CD14-positive monocyte (primary cell): ENCODE data around the gene PFKL. TPM values are rescaled to one million over a fixed set of nuclear protein-coding genes. Genes with fewer than 3 reads are reported as not detected.

Source experiments
- DNase-seq, 3 donors: peaks; one replicate each; pipeline ENCODE4 v3.0.0-alpha.2; 2011 to 2022
- H2AFZ ChIP-seq: 2 replicates; pipeline ENCODE4 v1.6.0; 2012; ENCODE audit warnings: mild to moderate bottlenecking, low read depth, low read length, inconsistent platforms; ENCODE audit not compliant: insufficient read depth, poor library complexity, severe bottlenecking
- H3K27ac ChIP-seq, 2 donors: 1 replicate in 1 of 2; 2 replicates in 1 of 2; pipeline ENCODE4 v1.5.1; 2012 to 2013; ENCODE audit warnings: low read length in 2 of 2, control low read depth in 1 of 2, inconsistent platforms in 1 of 2, low read depth in 1 of 2, mild to moderate bottlenecking in 1 of 2
- H3K27me3 ChIP-seq, 2 donors: one replicate each; pipeline versions ENCODE4 v1.6.0 to v1.6.1; 2011 to 2013; ENCODE audit warnings: low read length in 2 of 2; ENCODE audit not compliant: control insufficient read depth in 2 of 2, insufficient read depth in 2 of 2
- H3K36me3 ChIP-seq, 2 donors: replicated peaks in 1 of 2; 1 replicate in 1 of 2; 2 replicates in 1 of 2; pipeline versions ENCODE4 v1.5.1 to v1.6.1; 2012 to 2013; ENCODE audit warnings: low read length in 2 of 2, control low read depth in 1 of 2, inconsistent platforms in 1 of 2, mild to moderate bottlenecking in 1 of 2; ENCODE audit not compliant: insufficient read depth in 2 of 2, control insufficient read depth in 1 of 2
- H3K4me1 ChIP-seq, 2 donors: 1 replicate in 1 of 2; 2 replicates in 1 of 2; pipeline versions ENCODE4 v1.5.1 to v1.6.1; 2012 to 2013; ENCODE audit warnings: low read length in 2 of 2, control low read depth in 1 of 2, inconsistent platforms in 1 of 2, mild to moderate bottlenecking in 1 of 2, moderate library complexity in 1 of 2; ENCODE audit not compliant: insufficient read depth in 2 of 2, control insufficient read depth in 1 of 2
- H3K4me2 ChIP-seq: replicated peaks from 2 replicates; pipeline ENCODE3; 2012; ENCODE audit warnings: low read length, moderate library complexity, mild to moderate bottlenecking; ENCODE audit not compliant: poor library complexity, severe bottlenecking; ENCODE audit errors: extremely low read depth
- H3K4me3 ChIP-seq, 3 experiments: fragments of 200-600 bp in 1 of 3; sonication (generic) in 1 of 3; replicated peaks in 1 of 3; 1 replicate in 2 of 3; 2 replicates in 1 of 3; pipeline ENCODE4 v1.5.1; 2011 to 2013; ENCODE audit warnings: low read length in 3 of 3, mild to moderate bottlenecking in 3 of 3, control low read depth in 2 of 3, low read depth in 2 of 3, inconsistent platforms in 1 of 3, moderate library complexity in 1 of 3
- H3K79me2 ChIP-seq: 2 replicates; pipeline ENCODE4 v1.6.0; 2012; ENCODE audit warnings: mild to moderate bottlenecking, control low read depth, inconsistent platforms, low read length, moderate library complexity; ENCODE audit not compliant: insufficient read depth
- H3K9ac ChIP-seq: 2 replicates; pipeline ENCODE4 v1.6.0; 2017; ENCODE audit warnings: low read length, mild to moderate bottlenecking; ENCODE audit not compliant: insufficient read depth, poor library complexity, severe bottlenecking
- H3K9me3 ChIP-seq, 2 donors: replicated peaks in 1 of 2; 1 replicate in 1 of 2; 2 replicates in 1 of 2; pipeline versions ENCODE4 v1.5.1 to v1.6.1; 2012 to 2013; ENCODE audit warnings: low read length in 2 of 2, control low read depth in 1 of 2; ENCODE audit not compliant: control insufficient read depth in 1 of 2, insufficient read depth in 1 of 2
- H4K20me1 ChIP-seq: 2 replicates; pipeline ENCODE4 v1.6.0; 2012; ENCODE audit warnings: mild to moderate bottlenecking, low read length, control low read depth, moderate library complexity; ENCODE audit not compliant: insufficient read depth
- H3K27ac Mint-ChIP-seq, 7 donors: one replicate each; pipeline ENCODE4 v1.8.0; 2020; ENCODE audit warnings: mild to moderate bottlenecking in 7 of 7, mixed read lengths in 7 of 7, moderate library complexity in 6 of 7, inconsistent platforms in 2 of 7
- H3K27me3 Mint-ChIP-seq, 3 donors: one replicate each; pipeline ENCODE4 v1.8.0; 2021 to 2022; ENCODE audit warnings: low read depth in 3 of 3, mild to moderate bottlenecking in 3 of 3, mixed read lengths in 3 of 3, moderate library complexity in 3 of 3, inconsistent platforms in 1 of 3
- H3K36me3 Mint-ChIP-seq, 2 donors: one replicate each; pipeline ENCODE4 v1.8.0; 2020; ENCODE audit warnings: mixed read lengths in 2 of 2, inconsistent platforms in 1 of 2, mild to moderate bottlenecking in 1 of 2
- H3K4me1 Mint-ChIP-seq: one replicate; pipeline ENCODE4 v1.8.0; 2020; ENCODE audit warnings: mild to moderate bottlenecking, mixed read lengths
- H3K4me3 Mint-ChIP-seq, 2 donors: one replicate each; pipeline ENCODE4 v1.8.0; 2020; ENCODE audit warnings: mild to moderate bottlenecking in 2 of 2, mixed read lengths in 2 of 2, moderate library complexity in 1 of 2
- H3K9me3 Mint-ChIP-seq, 7 donors: one replicate each; pipeline ENCODE4 v1.8.0; 2020 to 2022; ENCODE audit warnings: mixed read lengths in 7 of 7, mild to moderate bottlenecking in 6 of 7, moderate library complexity in 6 of 7, inconsistent platforms in 2 of 7
- WGBS: methylation state at CpG from one replicate; pipeline ENCODE4 v1.1.5; 2013; ENCODE audit warnings: missing lambda C conversion rate; ENCODE audit not compliant: insufficient coverage; 5-methylcytosine and 5-hydroxymethylcytosine counted together
- intact Hi-C, 2 donors: fragments of 100-400 bp; cut with micrococcal nuclease; formaldehyde crosslinking; loops; one replicate each; pipeline versions ENCODE4 v1.15.0 to v1.15.1; 2023
- polyA plus RNA-seq, 3 donors: library from polyadenylated mRNA; depleted of rRNA in 1 of 3; unstranded in 2 of 3; stranded (reverse) in 1 of 3; fragments of 300-500 nt in 2 of 3; fragments of >200 nt in 1 of 3; fragmentation: Illumina TruSeq in 2 of 3; gene quantifications; 1 replicate in 2 of 3; 2 replicates in 1 of 3; pipeline ENCODE4 v1.2.3, GENCODE V29; 2012 to 2021
- TF ChIP-seq, protein P1 (sequence below): fragments of 200-600 bp; IDR thresholded peaks from one replicate; pipeline ENCODE4 v1.8.0; 2022; ENCODE audit warnings: antibody characterized with exemption, mild to moderate bottlenecking

The PFKL gene
- polyA plus RNA-seq, 3 donors: 105 to 133 (median 113) TPM

DNA sequence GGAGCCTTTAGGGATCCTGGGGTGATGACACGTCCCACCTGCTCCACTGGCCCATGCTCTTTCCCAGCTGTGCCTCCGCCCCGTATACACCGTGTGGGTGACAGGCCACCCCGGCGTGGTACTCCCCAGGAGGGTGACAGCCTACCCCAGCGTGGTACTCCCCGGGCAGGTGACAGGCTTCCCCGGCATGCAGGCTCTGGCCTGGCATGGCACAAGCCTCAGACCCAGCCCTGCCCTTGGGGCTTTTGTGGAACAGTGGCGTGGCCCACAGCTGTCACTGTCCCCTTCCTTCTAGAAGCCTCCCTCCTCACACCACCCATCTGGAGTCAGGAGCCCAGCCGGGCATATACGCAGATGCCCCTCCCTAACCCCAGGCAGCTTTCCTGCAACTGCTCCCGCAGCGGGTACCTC is 4.7 kb upstream of the PFKL start:
- peaks cover 18 to 24% of the 10 kb centered on the region in 2 donors for H3K4me1 ChIP-seq
- Mint-ChIP-seq H3K36me3 (no peaks in the 10 kb centered on the region), H3K4me3 (no peak overlapping the region), H3K9me3 (peaks cover 0 to 3% (median 0%) of the 10 kb centered on the region in 7 donors), H3K4me1 (peaks cover 17% of the 10 kb centered on the region), H3K27me3 (peaks cover 4 to 11% (median 5%) of the 10 kb centered on the region in 3 donors), H3K27ac (no peak overlapping the region)
- intact Hi-C loops: no loop called here
- H3K79me2 ChIP-seq: peaks cover under 1% of the 10 kb centered on the region
- no peak for DNase-seq
- no peaks in the 10 kb centered on the region for H3K9me3 ChIP-seq
- 73% methylated on average over 14 of the region's 14 CpGs for WGBS
- H3K27ac ChIP-seq: no peak overlapping the region
- H3K4me3 ChIP-seq: no peak overlapping the region
- no peak overlapping the region for H3K4me2 ChIP-seq
- no peak overlapping the region for H3K9ac ChIP-seq
- H3K36me3 ChIP-seq: no peaks in the 10 kb centered on the region
- H3K27me3 ChIP-seq: peaks cover 0 to 2% of the 10 kb centered on the region in 2 donors
- TF ChIP-seq, protein P1, sequence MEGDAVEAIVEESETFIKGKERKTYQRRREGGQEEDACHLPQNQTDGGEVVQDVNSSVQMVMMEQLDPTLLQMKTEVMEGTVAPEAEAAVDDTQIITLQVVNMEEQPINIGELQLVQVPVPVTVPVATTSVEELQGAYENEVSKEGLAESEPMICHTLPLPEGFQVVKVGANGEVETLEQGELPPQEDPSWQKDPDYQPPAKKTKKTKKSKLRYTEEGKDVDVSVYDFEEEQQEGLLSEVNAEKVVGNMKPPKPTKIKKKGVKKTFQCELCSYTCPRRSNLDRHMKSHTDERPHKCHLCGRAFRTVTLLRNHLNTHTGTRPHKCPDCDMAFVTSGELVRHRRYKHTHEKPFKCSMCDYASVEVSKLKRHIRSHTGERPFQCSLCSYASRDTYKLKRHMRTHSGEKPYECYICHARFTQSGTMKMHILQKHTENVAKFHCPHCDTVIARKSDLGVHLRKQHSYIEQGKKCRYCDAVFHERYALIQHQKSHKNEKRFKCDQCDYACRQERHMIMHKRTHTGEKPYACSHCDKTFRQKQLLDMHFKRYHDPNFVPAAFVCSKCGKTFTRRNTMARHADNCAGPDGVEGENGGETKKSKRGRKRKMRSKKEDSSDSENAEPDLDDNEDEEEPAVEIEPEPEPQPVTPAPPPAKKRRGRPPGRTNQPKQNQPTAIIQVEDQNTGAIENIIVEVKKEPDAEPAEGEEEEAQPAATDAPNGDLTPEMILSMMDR: no peak
- H4K20me1 ChIP-seq: no peaks in the 10 kb centered on the region
- H2AFZ ChIP-seq: no peak overlapping the region

- H3K4me1 Mint-ChIP-seq: peaks cover 17% of the 10 kb centered on the region
- intact Hi-C loops: no loop called here
- H3K36me3 ChIP-seq: no peaks in the 10 kb centered on the region
- H4K20me1 ChIP-seq: peaks cover 3% of the 10 kb centered on the region
- H2AFZ ChIP-seq: no peak overlapping the region
- H3K4me3 Mint-ChIP-seq: no peak overlapping the region
- 60% methylated on average over 8 of the region's 10 CpGs for WGBS
- no peak overlapping the region for H3K4me3 ChIP-seq
- H3K4me2 ChIP-seq: no peak overlapping the region
- TF ChIP-seq, protein P1: no peak
- no peak overlapping the region for H3K27ac ChIP-seq
- no peaks in the 10 kb centered on the region for H3K36me3 Mint-ChIP-seq
- H3K9ac ChIP-seq: no peak overlapping the region
- H3K27ac Mint-ChIP-seq: no peak overlapping the region
- peaks cover 0 to 3% (median 0%) of the 10 kb centered on the region in 7 donors for H3K9me3 Mint-ChIP-seq
- no peaks in the 10 kb centered on the region for H3K9me3 ChIP-seq
- H3K79me2 ChIP-seq: peaks cover 5% of the 10 kb centered on the region
- no peak for DNase-seq
- peaks cover 3 to 11% (median 4%) of the 10 kb centered on the region in 3 donors for H3K27me3 Mint-ChIP-seq
- H3K4me1 ChIP-seq: peaks cover 18 to 26% of the 10 kb centered on the region in 2 donors
- peaks cover 0 to 2% of the 10 kb centered on the region in 2 donors for H3K27me3 ChIP-seq
Observed at GRCh38 chr21:44295646-44296045, 4.2 kb upstream of the PFKL start.
